Spleen (tissue), 7 donors: Measurements from ENCODE around the gene TAF9.

Source experiments
- CTCF ChIP-seq, 11 experiments: fragments of 200-600 bp in 7 of 11; fragments of 450-650 bp in 4 of 11; sonication (generic) in 4 of 11; IDR thresholded peaks in 8 of 11; conservative IDR thresholded peaks in 3 of 11; 1 replicate in 7 of 11; 2 replicates in 4 of 11; pipeline versions ENCODE4 v1.4.0 to v1.8.0; 2016 to 2021; ENCODE audit warnings: antibody characterized with exemption in 11 of 11, inconsistent platforms in 4 of 11, mild to moderate bottlenecking in 1 of 11
- POLR2A ChIP-seq, 3 donors: fragments of 450-650 bp; IDR thresholded peaks; one replicate each; pipeline ENCODE4 v1.5.1; 2017; ENCODE audit warnings: antibody characterized with exemption in 3 of 3, mild to moderate bottlenecking in 1 of 3
- donor health status: DM: no; HTN: no; CAD: no; lungs with moderate emphysema.
- donor health status: DM: no; HTN: no; CAD: no.
- donor health status: DM: no; HTN: no; CAD: no.

- TF ChIP-seq CTCF (IDR thresholded peaks at IDR 0.05 in 8 of 11, conservative IDR thresholded peaks at IDR 0.05 in 3 of 11) = peak; percentile 46 to 90 (median 78)
- TF ChIP-seq POLR2A (IDR thresholded peaks at IDR 0.05) = no peak
Measured at GRCh38 chr5:69334793-69335268, 34.5 kb downstream of the TAF9 start.
